ENCODE data around the gene ATP8B4.
"Not testable (repeated sequence)": the region's sequence is repeated elsewhere in the genome, so short reads cannot be mapped to it uniquely, and the experiment has no call there.

ATP8B4 gene

DNA sequence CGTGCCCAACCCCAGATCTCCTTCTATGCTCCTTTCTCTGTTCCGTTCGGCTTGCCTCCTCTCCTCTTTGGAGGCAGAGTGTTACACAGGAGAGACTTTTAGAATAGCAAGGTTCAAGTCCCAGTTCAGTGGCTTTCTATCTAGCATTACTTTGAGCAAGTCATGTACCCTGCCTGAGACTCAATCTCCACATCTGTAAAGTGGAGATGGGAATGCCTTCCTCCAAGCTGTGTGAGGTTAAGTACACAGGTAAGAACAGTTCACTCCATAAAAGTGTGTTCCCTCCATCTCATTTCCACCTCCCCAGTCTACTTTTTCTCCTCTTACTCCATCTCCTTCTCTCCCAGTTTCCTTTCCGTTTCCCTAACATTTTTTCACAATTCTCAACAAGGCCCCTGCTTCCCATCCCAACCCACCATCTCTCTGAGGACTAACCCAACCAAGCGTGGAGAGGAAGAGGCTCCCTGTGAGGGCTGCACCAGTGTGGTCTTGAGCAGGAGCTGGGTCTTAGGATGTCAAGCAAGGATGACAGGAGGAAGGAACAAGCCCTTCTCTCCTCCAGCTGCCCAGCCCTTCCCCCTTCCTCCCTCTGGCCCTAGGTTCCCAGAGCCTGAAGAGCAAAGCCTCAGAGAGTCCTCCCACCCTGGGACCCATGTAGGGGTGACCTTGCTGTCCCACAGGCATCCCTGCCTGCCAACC is 6.4 kb downstream of the ATP8B4 start:
- Histone ChIP-seq H2AFZ (ENCODE audit: low read depth, low read length) (no peak overlapping the region), H3K4me3 (ENCODE audit: low read length) (no peak overlapping the region), H3K36me3 (ENCODE audit: insufficient read depth, low read length) (no peaks in the 10 kb centered on the region), H3K4me1 (ENCODE audit: insufficient read depth, low read length) (no peaks in the 10 kb centered on the region), H3K27me3 (ENCODE audit: insufficient read depth, low read length) (no peaks in the 10 kb centered on the region), H3K9me3 (ENCODE audit: low read length) (no peaks in the 10 kb centered on the region)

GRCh38 chr15:50110285-50110684 is 8.7 kb downstream of the ATP8B4 start:
- no peak overlapping the region for H2AFZ ChIP-seq (ENCODE audit: low read depth, low read length)
- H3K27me3 ChIP-seq (ENCODE audit: insufficient read depth, low read length), result no peaks in the 10 kb centered on the region
- no peaks in the 10 kb centered on the region for H3K4me1 ChIP-seq (ENCODE audit: insufficient read depth, low read length)
- H3K36me3 ChIP-seq (ENCODE audit: insufficient read depth, low read length), result no peaks in the 10 kb centered on the region
- no peak overlapping the region for H3K4me3 ChIP-seq (ENCODE audit: low read length)
- no peaks in the 10 kb centered on the region for H3K9me3 ChIP-seq (ENCODE audit: low read length)

GRCh38 chr15:50109076-50109987 is 9.7 kb downstream of the ATP8B4 start:
- Histone ChIP-seq H3K36me3 (ENCODE audit: insufficient read depth, low read length) (no peaks in the 10 kb centered on the region), H3K4me1 (ENCODE audit: insufficient read depth, low read length) (no peaks in the 10 kb centered on the region), H3K27me3 (ENCODE audit: insufficient read depth, low read length) (no peaks in the 10 kb centered on the region), H2AFZ (ENCODE audit: low read depth, low read length) (no peak overlapping the region), H3K9me3 (ENCODE audit: low read length) (no peaks in the 10 kb centered on the region), H3K4me3 (ENCODE audit: low read length) (no peak overlapping the region)

DNA sequence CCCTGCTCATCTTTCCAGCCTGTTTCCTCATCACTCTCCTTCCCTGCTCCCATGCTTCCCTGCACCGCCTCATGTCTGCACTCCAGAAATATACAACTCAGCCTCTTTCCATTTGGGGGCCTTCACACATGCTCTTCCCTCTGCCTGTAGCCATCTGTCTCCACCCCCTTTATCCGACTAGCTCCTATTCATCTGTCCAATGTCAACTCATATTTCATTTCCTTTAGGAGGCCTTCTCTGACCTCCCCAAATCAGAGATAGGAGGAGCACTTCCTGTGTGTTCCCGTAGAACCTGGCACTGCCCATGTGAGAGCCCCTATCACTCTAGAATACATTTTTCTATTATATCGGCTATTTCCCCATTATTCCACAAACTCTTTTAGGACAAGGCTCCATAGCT is 10.6 kb downstream of the ATP8B4 start:
- H3K9me3 ChIP-seq (ENCODE audit: low read length), result no peaks in the 10 kb centered on the region
- H3K4me3 ChIP-seq (ENCODE audit: low read length), result no peak overlapping the region
- H3K36me3 ChIP-seq (ENCODE audit: insufficient read depth, low read length), result no peaks in the 10 kb centered on the region
- H2AFZ ChIP-seq (ENCODE audit: low read depth, low read length), result no peak overlapping the region
- H3K27me3 ChIP-seq (ENCODE audit: insufficient read depth, low read length), result no peaks in the 10 kb centered on the region
- H3K4me1 ChIP-seq (ENCODE audit: insufficient read depth, low read length), result no peaks in the 10 kb centered on the region

GRCh38 chr15:50107591-50108408 is 11.2 kb downstream of the ATP8B4 start:
- no peaks in the 10 kb centered on the region for H3K27me3 ChIP-seq (ENCODE audit: insufficient read depth, low read length)
- no peaks in the 10 kb centered on the region for H3K4me1 ChIP-seq (ENCODE audit: insufficient read depth, low read length)
- no peak overlapping the region for H2AFZ ChIP-seq (ENCODE audit: low read depth, low read length)
- H3K4me3 ChIP-seq (ENCODE audit: low read length), result no peak overlapping the region
- no peaks in the 10 kb centered on the region for H3K36me3 ChIP-seq (ENCODE audit: insufficient read depth, low read length)
- H3K9me3 ChIP-seq (ENCODE audit: low read length), result no peaks in the 10 kb centered on the region

DNA sequence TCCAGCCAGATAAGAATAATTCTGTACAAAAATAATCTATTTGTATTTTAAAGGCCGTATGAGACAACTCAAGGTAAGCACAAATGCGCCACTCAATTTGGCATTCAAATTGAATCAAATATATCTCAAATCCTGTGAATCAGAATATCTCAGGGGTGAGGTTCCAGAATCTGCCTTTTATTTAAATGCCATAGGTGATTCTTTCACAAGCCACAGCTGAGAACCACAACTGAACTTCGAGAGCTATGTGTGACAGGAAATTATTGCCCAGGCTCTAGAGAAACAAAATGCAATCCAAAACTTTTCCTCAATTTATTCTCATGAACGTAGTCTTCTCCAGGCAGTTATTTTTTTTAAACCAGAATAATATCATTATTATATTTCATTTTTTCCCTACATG is 11.9 kb downstream of the ATP8B4 start:
- Histone ChIP-seq H3K27me3 (ENCODE audit: insufficient read depth, low read length) (no peaks in the 10 kb centered on the region), H3K4me3 (ENCODE audit: low read length) (no peak overlapping the region), H3K9me3 (ENCODE audit: low read length) (no peaks in the 10 kb centered on the region), H3K36me3 (ENCODE audit: insufficient read depth, low read length) (no peaks in the 10 kb centered on the region), H2AFZ (ENCODE audit: low read depth, low read length) (no peak overlapping the region), H3K4me1 (ENCODE audit: insufficient read depth, low read length) (no peaks in the 10 kb centered on the region)

DNA sequence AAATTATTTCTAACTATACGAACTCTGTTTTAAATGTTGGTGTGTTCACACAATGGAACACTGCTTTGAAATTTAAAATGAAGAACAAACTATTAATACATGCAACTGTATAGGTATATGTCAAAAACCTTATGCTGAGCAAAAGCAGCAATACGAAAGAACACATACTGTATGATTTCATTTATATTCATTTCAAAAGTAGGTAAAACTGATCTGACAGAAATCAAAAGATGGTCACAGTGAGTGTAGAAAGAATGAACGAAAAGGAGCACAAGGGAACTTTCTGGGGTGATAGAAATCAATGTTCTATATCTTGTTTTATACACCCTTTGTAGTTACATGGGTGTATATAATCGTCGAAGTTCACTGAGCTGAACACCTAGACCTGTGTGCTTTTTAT is 12.6 kb downstream of the ATP8B4 start:
- H3K27me3 ChIP-seq (ENCODE audit: insufficient read depth, low read length), result no peaks in the 10 kb centered on the region
- H2AFZ ChIP-seq (ENCODE audit: low read depth, low read length), result no peak overlapping the region
- H3K4me3 ChIP-seq (ENCODE audit: low read length), result no peak overlapping the region
- no peaks in the 10 kb centered on the region for H3K9me3 ChIP-seq (ENCODE audit: low read length)
- no peaks in the 10 kb centered on the region for H3K4me1 ChIP-seq (ENCODE audit: insufficient read depth, low read length)
- H3K36me3 ChIP-seq (ENCODE audit: insufficient read depth, low read length), result no peaks in the 10 kb centered on the region

DNA sequence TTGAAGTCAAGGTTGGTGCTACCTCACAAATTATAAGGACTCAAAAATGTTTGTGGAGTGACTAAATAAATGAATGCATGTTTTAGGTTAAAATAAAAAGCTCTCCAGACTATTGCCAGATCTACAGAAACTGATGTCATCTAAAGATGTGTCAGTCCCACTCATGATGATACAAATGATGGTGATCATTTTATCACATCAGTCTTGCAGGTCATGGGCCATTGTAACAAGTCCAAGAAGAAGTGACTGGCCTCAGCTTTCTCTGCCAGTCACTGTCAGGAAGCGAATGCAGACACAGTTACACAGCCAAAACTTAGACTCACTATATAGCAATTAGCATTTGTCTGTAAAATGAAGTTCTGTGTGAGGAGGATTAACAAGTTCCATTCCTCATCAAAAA is 18.5 kb downstream of the ATP8B4 start:
- H3K4me3 ChIP-seq (ENCODE audit: low read length), result no peak overlapping the region
- H3K9me3 ChIP-seq (ENCODE audit: low read length), result no peaks in the 10 kb centered on the region
- no peak overlapping the region for H2AFZ ChIP-seq (ENCODE audit: low read depth, low read length)
- no peaks in the 10 kb centered on the region for H3K36me3 ChIP-seq (ENCODE audit: insufficient read depth, low read length)
- H3K27me3 ChIP-seq (ENCODE audit: insufficient read depth, low read length), result no peaks in the 10 kb centered on the region
- no peaks in the 10 kb centered on the region for H3K4me1 ChIP-seq (ENCODE audit: insufficient read depth, low read length)

GRCh38 chr15:50098545-50098944 is 20.5 kb downstream of the ATP8B4 start:
- Histone ChIP-seq H2AFZ (ENCODE audit: low read depth, low read length) (no peak overlapping the region), H3K9me3 (ENCODE audit: low read length) (no peaks in the 10 kb centered on the region), H3K4me3 (ENCODE audit: low read length) (no peak overlapping the region), H3K27me3 (ENCODE audit: insufficient read depth, low read length) (no peaks in the 10 kb centered on the region), H3K36me3 (ENCODE audit: insufficient read depth, low read length) (no peaks in the 10 kb centered on the region), H3K4me1 (ENCODE audit: insufficient read depth, low read length) (no peaks in the 10 kb centered on the region)

DNA sequence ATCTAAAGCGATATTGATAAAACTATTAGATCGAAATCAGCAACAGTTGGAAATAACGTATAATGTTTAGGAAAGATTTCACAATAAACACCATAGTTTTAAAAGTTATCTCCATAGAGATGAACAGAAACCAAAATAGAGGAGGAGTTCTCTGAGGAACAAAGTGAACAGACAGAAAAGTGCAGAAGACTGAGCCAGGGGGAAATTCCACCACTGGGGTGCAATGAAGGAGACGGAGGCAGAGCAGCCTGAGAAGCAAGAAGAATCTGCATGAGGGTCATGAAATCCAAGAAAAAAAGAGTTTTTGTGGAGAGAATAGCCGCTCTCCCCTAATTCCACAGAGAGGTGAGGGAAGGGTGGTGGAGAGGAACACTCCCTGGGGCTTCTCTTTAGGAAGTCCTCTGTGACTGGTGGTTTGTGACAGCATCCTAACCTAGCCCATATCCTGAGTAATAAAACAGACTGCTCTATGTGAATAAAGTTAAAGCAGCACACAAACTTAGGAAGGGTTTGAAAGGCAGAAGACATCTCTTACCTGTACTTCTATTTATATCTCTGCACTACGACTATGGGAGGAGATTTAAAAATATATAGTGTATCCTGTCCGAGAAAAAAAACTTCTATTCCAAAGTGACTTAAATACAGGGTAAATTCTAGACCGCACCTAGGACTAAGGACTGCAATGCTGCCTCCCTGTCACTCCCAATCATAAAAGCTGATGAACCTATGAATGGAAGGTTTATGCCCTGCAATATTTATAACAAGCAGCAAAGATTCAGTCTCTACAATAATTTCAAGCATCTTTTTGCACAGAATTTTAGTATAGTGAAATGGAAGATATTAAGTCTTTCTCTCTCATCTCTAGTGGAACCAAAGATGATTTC is 22.9 kb downstream of the ATP8B4 start:
- H2AFZ ChIP-seq (ENCODE audit: low read depth, low read length), result no peak overlapping the region
- no peaks in the 10 kb centered on the region for H3K36me3 ChIP-seq (ENCODE audit: insufficient read depth, low read length)
- no peaks in the 10 kb centered on the region for H3K27me3 ChIP-seq (ENCODE audit: insufficient read depth, low read length)
- H3K4me1 ChIP-seq (ENCODE audit: insufficient read depth, low read length), result no peaks in the 10 kb centered on the region
- no peak overlapping the region for H3K4me3 ChIP-seq (ENCODE audit: low read length)
- H3K9me3 ChIP-seq (ENCODE audit: low read length), result no peaks in the 10 kb centered on the region

GRCh38 chr15:50089386-50089785 is 29.6 kb downstream of the ATP8B4 start:
- not testable (repeated sequence) for H3K4me3 ChIP-seq (ENCODE audit: low read length); H2AFZ ChIP-seq (ENCODE audit: low read depth, low read length); H3K27me3 ChIP-seq (ENCODE audit: insufficient read depth, low read length); H3K4me1 ChIP-seq (ENCODE audit: insufficient read depth, low read length); H3K36me3 ChIP-seq (ENCODE audit: insufficient read depth, low read length); H3K9me3 ChIP-seq (ENCODE audit: low read length)

- Histone ChIP-seq H3K27me3 (ENCODE audit: insufficient read depth, low read length) (no peaks in the 10 kb centered on the region), H2AFZ (ENCODE audit: low read depth, low read length) (no peak overlapping the region), H3K36me3 (ENCODE audit: insufficient read depth, low read length) (no peaks in the 10 kb centered on the region), H3K4me1 (ENCODE audit: insufficient read depth, low read length) (no peaks in the 10 kb centered on the region), H3K4me3 (ENCODE audit: low read length) (no peak overlapping the region), H3K9me3 (ENCODE audit: low read length) (no peaks in the 10 kb centered on the region)
Measured at GRCh38 chr15:50084932-50085331, 34.1 kb downstream of the ATP8B4 start.
